Activated CD8-positive, alpha-beta memory T cell treated with anti-CD3 and anti-CD28 coated beads, Interleukin-2, amount 10 ng/mL, durations not matched to agents 7 days and 5 days (primary cell): ENCODE data around the gene MYH7B. TPM values are rescaled to one million over a fixed set of nuclear protein-coding genes. Genes with fewer than 3 reads are reported as not detected.

Experiments used
- ATAC-seq: fragments of 150-1000 bp; cut with Tn5 transposase; one replicate; pipeline ENCODE4 v1.10.0; 2021; ENCODE audit warnings: moderate library complexity
- CTCF ChIA-PET: fragments of 350-600 bp; sonication (Branson Sonifier 250); formaldehyde crosslinking; loops from one replicate; lab custom pipeline; 2021; ENCODE audit warnings: antibody characterized with exemption; lab: Charles Lee
- DNase-seq: peaks from one replicate; pipeline ENCODE4 v3.0.0-alpha.2; 2020
- H3K27ac Mint-ChIP-seq: one replicate; pipeline ENCODE4 v1.8.0; 2021; ENCODE audit warnings: mild to moderate bottlenecking, mixed read lengths
- H3K27me3 Mint-ChIP-seq: one replicate; pipeline ENCODE4 v1.8.0; 2021; ENCODE audit warnings: mixed read lengths
- H3K36me3 Mint-ChIP-seq: one replicate; pipeline ENCODE4 v1.8.0; 2021; ENCODE audit warnings: mild to moderate bottlenecking, mixed read lengths
- H3K4me1 Mint-ChIP-seq: one replicate; pipeline ENCODE4 v1.8.0; 2021; ENCODE audit warnings: mixed read lengths
- H3K4me3 Mint-ChIP-seq: one replicate; pipeline ENCODE4 v1.8.0; 2021; ENCODE audit warnings: mild to moderate bottlenecking, moderate library complexity, mixed read lengths
- H3K9me3 Mint-ChIP-seq: one replicate; pipeline ENCODE4 v1.8.0; 2022; ENCODE audit warnings: low read depth, mixed read lengths
- total RNA-seq, 2 experiments: library from RNA; stranded (reverse); gene quantifications; one replicate each; pipeline ENCODE4 v1.2.3, GENCODE V29; 2021

Gene MYH7B
- total RNA-seq, 2 experiments from 2014 or later, result 0.16 to 0.26 TPM

DNA sequence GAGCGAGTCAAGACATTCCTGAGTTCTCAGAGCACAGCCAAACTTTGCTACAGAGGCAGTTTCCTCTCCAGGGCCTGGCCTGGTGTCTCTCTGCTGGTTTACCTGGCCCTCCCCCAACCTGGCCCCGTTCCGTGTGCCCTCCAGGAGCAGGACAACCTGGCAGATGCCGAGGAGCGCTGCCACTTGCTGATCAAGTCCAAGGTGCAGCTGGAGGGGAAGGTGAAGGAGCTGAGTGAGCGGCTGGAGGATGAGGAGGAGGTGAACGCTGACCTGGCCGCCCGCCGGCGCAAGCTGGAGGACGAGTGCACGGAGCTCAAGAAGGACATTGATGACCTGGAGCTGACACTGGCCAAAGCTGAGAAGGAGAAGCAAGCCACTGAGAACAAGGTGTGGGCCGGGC is 39.5 kb downstream of the MYH7B start:
- Mint-ChIP-seq H3K27ac (no peak overlapping the region), H3K4me1 (peaks cover 14% of the 10 kb centered on the region), H3K9me3 (no peaks in the 10 kb centered on the region), H3K36me3 (peaks cover 13% of the 10 kb centered on the region), H3K27me3 (no peaks in the 10 kb centered on the region), H3K4me3 (no peak overlapping the region)
- ATAC-seq, result no peak
- DNase-seq, result no peak
- CTCF ChIA-PET, result no interaction called here

DNA sequence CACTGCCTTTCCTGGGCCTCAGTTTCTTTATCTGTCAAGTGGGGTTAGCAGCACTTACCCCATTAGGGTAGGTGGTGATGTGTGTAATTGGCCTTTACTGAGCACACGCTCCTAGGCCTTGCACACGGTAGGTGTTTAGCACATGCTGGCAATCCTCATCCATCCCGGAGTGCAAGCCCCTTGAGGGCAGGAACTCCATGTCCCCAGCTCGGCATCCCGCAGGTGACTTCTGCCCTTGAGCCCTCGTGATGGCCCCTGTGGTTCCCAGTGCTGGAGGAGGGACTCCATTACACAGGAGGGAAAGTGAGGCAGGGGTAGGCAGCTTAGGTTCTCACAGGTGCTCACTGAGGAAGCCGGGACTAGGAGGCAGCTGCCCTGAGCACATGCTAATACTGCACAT is 40.0 kb downstream of the MYH7B start:
- H3K27me3 Mint-ChIP-seq, result no peaks in the 10 kb centered on the region
- CTCF ChIA-PET, result no interaction called here
- H3K9me3 Mint-ChIP-seq, result no peaks in the 10 kb centered on the region
- ATAC-seq (no peak), DNase-seq (no peak)
- H3K4me1 Mint-ChIP-seq, result peaks cover 14% of the 10 kb centered on the region
- H3K4me3 Mint-ChIP-seq, result no peak overlapping the region
- H3K27ac Mint-ChIP-seq, result no peak overlapping the region
- peaks cover 14% of the 10 kb centered on the region for H3K36me3 Mint-ChIP-seq

GRCh38 chr20:34996243-34997028 is 40.8 kb downstream of the MYH7B start:
- CTCF ChIA-PET, result interaction anchor here (1.0 to 1.7 kb wide), 4 partner anchors 41 to 122 kb away, joined by 3 to 5 read pairs (median 4); partner anchors contain the start of genes ACSS2, GSS and MYH7B
- no peak for ATAC-seq
- no peaks in the 10 kb centered on the region for H3K9me3 Mint-ChIP-seq
- H3K27ac Mint-ChIP-seq, result no peak overlapping the region
- H3K4me1 Mint-ChIP-seq, result peaks cover 14% of the 10 kb centered on the region
- no peak for DNase-seq
- no peaks in the 10 kb centered on the region for H3K27me3 Mint-ChIP-seq
- no peak overlapping the region for H3K4me3 Mint-ChIP-seq
- H3K36me3 Mint-ChIP-seq, result peaks cover 17% of the 10 kb centered on the region

- Mint-ChIP-seq H3K36me3 (peaks cover 18% of the 10 kb centered on the region), H3K27ac (no peak overlapping the region), H3K9me3 (no peaks in the 10 kb centered on the region), H3K27me3 (no peaks in the 10 kb centered on the region), H3K4me3 (no peak overlapping the region), H3K4me1 (peaks cover 14% of the 10 kb centered on the region)
- CTCF ChIA-PET, result interaction anchor here (0.9 to 1.7 kb wide), 5 partner anchors 12 to 123 kb away, joined by 3 to 5 read pairs (median 3); partner anchors contain the start of genes ACSS2, GSS and MYH7B
- ATAC-seq (peak; percentile 67), DNase-seq (peak; percentile 45)
These were observed 41.5 kb downstream of the MYH7B start for GRCh38 chr20:34997131-34997561.

DNA sequence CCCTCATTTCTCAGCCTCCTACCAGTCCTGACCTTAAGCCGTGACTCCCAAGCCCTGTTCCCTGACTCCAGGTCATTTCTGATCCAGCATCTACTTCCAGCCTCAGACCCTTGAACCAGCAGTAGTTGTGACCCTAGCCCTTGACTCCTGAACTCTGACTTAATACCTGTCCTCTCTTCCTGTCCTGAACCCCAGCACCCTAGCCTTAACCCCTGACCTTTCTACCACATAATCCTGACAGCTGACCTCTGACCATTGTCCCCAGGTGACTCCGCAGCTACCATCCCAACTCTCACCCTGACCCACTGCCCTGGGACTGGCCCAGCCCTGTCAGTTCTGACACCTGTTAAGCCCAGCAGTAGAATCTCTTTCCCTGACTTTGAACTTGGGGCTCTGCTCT is 42.1 kb downstream of the MYH7B start:
- Mint-ChIP-seq H3K9me3 (no peaks in the 10 kb centered on the region), H3K36me3 (peaks cover 18% of the 10 kb centered on the region)

DNA sequence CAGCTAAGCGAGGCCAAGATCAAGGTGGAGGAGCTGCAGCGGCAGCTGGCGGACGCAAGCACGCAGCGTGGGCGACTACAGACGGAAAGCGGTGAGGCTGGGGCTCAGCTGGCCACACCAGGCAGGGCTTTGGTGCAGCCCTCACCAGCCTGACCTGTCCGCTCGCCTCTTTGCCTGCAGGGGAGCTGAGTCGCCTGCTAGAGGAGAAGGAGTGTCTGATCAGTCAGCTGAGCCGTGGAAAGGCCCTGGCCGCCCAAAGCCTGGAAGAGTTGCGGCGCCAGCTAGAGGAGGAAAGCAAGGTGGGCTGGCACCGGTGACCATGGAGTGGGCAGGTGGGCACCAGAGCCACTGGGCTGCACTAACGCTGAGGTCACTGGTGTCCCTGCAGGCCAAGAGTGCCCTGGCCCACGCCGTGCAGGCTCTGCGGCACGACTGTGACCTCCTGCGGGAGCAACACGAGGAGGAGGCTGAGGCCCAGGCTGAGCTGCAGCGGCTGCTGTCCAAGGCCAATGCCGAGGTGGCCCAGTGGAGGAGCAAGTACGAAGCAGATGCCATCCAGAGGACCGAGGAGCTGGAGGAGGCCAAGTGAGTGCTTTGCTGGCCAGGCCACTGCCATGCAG is 42.8 kb downstream of the MYH7B start:
- Mint-ChIP-seq H3K27me3 (no peaks in the 10 kb centered on the region), H3K9me3 (no peaks in the 10 kb centered on the region), H3K4me3 (no peak overlapping the region), H3K36me3 (peaks cover 20% of the 10 kb centered on the region), H3K4me1 (peaks cover 14% of the 10 kb centered on the region), H3K27ac (no peak overlapping the region)
- CTCF ChIA-PET, result interaction anchor here (1.5 kb wide), 1 partner anchor 124 kb away, joined by 4 read pairs; no protein-coding TSS in a partner anchor
- DNase-seq (no peak), ATAC-seq (no peak)

More for the DNA sequence above, 42.1 kb downstream of the MYH7B start:
- DNase-seq (no peak), ATAC-seq (no peak)
- H3K27me3 Mint-ChIP-seq, result no peaks in the 10 kb centered on the region
- no peak overlapping the region for H3K27ac Mint-ChIP-seq
- no peak overlapping the region for H3K4me3 Mint-ChIP-seq
- CTCF ChIA-PET, result interaction anchor here (0.9 to 1.7 kb wide), 5 partner anchors 12 to 124 kb away, joined by 3 to 5 read pairs (median 3); partner anchors contain the start of genes ACSS2, GSS and MYH7B
- peaks cover 14% of the 10 kb centered on the region for H3K4me1 Mint-ChIP-seq

DNA sequence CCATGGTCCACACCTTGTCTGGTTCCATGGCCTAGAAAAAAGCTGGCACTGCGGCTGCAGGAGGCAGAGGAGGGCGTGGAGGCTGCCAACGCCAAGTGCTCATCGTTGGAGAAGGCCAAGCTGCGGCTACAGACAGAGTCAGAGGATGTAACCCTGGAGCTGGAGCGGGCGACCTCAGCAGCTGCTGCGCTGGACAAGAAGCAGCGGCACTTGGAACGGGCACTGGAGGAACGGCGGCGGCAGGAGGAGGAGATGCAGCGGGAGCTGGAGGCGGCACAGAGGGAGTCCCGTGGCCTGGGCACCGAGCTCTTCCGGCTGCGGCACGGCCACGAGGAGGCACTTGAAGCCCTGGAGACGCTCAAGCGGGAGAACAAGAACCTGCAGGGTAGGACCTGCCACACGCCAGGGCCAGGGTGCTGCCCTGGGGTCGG is 43.4 kb downstream of the MYH7B start:
- Mint-ChIP-seq H3K4me3 (no peak overlapping the region), H3K4me1 (peaks cover 14% of the 10 kb centered on the region), H3K27me3 (no peaks in the 10 kb centered on the region), H3K9me3 (no peaks in the 10 kb centered on the region), H3K36me3 (peaks cover 20% of the 10 kb centered on the region), H3K27ac (no peak overlapping the region)
- CTCF ChIA-PET, result interaction anchor here (0.7 kb wide), 1 partner anchor 123 kb away, joined by 4 read pairs; the partner anchor contains the start of gene ACSS2
- DNase-seq (no peak), ATAC-seq (no peak)

GRCh38 chr20:34999782-35000181 is 44.1 kb downstream of the MYH7B start:
- Mint-ChIP-seq H3K27me3 (no peaks in the 10 kb centered on the region), H3K36me3 (peaks cover 20% of the 10 kb centered on the region), H3K4me1 (peaks cover 14% of the 10 kb centered on the region), H3K27ac (no peak overlapping the region), H3K9me3 (no peaks in the 10 kb centered on the region), H3K4me3 (no peak overlapping the region)
- ATAC-seq, result no peak
- DNase-seq, result no peak
- CTCF ChIA-PET, result no interaction called here

- Mint-ChIP-seq H3K27ac (no peak overlapping the region), H3K36me3 (peaks cover 20% of the 10 kb centered on the region), H3K27me3 (no peaks in the 10 kb centered on the region), H3K9me3 (no peaks in the 10 kb centered on the region), H3K4me3 (no peak overlapping the region), H3K4me1 (peaks cover 14% of the 10 kb centered on the region)
- CTCF ChIA-PET, result interaction anchor here (1.4 kb wide), 1 partner anchor 17 kb away, joined by 4 read pairs; no protein-coding TSS in a partner anchor
- DNase-seq, result no peak
- ATAC-seq, result no peak
These were observed 44.7 kb downstream of the MYH7B start for GRCh38 chr20:35000311-35000921.

GRCh38 chr20:35000922-35001595 is 45.4 kb downstream of the MYH7B start:
- Mint-ChIP-seq H3K27me3 (no peaks in the 10 kb centered on the region), H3K4me3 (no peak overlapping the region), H3K36me3 (peaks cover 17% of the 10 kb centered on the region), H3K9me3 (no peaks in the 10 kb centered on the region), H3K4me1 (peaks cover 14% of the 10 kb centered on the region), H3K27ac (no peak overlapping the region)
- CTCF ChIA-PET, result interaction anchor here (0.7 to 1.4 kb wide), 4 partner anchors 17 to 144 kb away, joined by 3 to 4 read pairs (median 3); no protein-coding TSS in a partner anchor
- no peak for DNase-seq
- no peak for ATAC-seq

DNA sequence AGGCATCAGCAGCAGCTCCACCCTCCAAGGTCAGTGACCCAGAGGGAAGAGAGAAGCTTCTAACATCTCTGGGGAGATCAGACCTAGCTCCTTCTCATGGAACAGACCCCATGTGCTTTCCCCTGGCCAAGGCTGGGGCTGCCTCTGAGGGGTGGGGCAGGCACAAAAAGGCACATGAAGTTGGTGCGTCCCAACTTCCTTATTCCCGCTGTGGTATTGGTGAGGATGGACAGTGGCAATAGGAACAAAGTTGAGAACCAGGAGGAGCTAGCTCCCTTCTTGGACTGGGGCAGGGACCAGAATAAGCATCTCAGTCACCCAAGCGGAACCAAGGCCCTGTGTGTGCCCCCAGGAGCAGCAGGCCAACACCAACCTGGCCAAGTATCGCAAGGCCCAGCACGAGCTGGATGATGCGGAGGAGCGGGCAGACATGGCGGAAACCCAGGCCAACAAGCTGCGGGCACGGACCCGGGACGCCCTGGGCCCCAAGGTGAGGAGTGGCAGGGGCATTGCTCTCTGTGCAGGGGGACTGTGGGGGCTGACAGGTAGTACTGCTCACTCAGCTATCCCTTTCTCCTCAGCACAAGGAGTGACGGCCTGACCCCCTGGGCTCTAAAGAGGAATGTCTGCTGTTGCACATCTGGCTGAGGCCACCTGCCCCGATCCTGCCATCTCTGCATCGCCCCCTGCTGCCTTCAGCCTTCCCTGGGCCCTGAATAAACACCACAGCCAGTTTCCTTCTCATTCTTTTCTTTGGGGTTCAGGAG is 46.1 kb downstream of the MYH7B start:
- Mint-ChIP-seq H3K27ac (no peak overlapping the region), H3K4me3 (no peak overlapping the region), H3K9me3 (no peaks in the 10 kb centered on the region), H3K27me3 (no peaks in the 10 kb centered on the region), H3K4me1 (peaks cover 12% of the 10 kb centered on the region), H3K36me3 (peaks cover 16% of the 10 kb centered on the region)
- CTCF ChIA-PET, result interaction anchor here (0.7 to 1.4 kb wide), 4 partner anchors 16 to 143 kb away, joined by 3 to 4 read pairs (median 3); no protein-coding TSS in a partner anchor
- no peak for ATAC-seq
- no peak for DNase-seq
